ENCODE data around the gene COL6A2.
"Not testable (repeated sequence)": the region's sequence is repeated elsewhere in the genome, so short reads cannot be mapped to it uniquely, and the experiment has no call there.

Gene COL6A2

DNA sequence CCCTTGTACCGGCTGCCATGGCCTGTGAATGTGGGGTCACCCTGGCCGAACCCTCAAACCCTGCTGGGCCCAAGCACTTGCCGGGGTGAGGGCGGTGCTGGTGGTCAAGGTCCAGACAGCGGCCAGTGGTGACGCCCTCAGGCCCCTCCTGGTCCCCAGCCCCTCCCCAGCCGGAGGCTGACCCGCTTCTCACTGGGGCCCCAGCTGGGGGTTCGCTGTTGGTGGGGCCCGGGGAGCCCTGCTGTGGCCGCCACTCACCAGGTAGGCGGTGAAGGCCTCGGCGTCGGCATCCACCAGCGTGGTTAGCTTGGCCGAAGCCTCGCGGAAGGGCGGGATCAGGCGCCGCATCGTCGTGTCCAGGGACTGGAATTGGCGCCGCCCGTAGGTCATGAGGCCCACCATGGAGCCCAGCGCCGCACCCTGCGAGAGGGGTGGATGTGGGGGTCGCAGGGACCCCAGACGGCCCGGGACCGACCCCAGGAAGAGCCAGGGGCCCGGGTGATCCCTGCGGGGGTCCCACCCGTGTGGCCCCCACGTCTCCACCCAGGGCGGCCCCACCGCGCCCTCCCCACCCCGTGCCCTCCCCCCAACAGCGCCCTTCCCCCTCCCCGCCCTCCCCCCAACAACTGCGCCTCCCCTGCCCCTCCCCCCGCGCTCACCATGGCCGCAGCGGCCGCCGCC, 47.4 kb downstream of the COL6A2 start:
- Histone ChIP-seq H3K4me3 (ENCODE audit: low read length in 2 of 2) (no peak overlapping the region), H3K36me3 (ENCODE audit: control insufficient read depth in 2 of 2, insufficient read depth in 2 of 2, low read length in 2 of 2) (no peaks in the 10 kb centered on the region), H3K9me3 (ENCODE audit: control insufficient read depth in 2 of 2, low read length in 2 of 2) (no peaks in the 10 kb centered on the region), H3K9ac (ENCODE audit: low read depth in 1 of 2, low read length in 2 of 2) (no peak overlapping the region), H3K4me1 (ENCODE audit: control insufficient read depth in 2 of 2, insufficient read depth in 2 of 2, low read length in 2 of 2) (peaks cover 4 to 5% of the 10 kb centered on the region in 2 donors), H3K27me3 (ENCODE audit: control insufficient read depth in 2 of 2, insufficient read depth in 2 of 2, low read length in 2 of 2) (no peaks in the 10 kb centered on the region), H3K27ac (ENCODE audit: low read depth in 2 of 2, low read length in 2 of 2) (no peak overlapping the region)

DNA sequence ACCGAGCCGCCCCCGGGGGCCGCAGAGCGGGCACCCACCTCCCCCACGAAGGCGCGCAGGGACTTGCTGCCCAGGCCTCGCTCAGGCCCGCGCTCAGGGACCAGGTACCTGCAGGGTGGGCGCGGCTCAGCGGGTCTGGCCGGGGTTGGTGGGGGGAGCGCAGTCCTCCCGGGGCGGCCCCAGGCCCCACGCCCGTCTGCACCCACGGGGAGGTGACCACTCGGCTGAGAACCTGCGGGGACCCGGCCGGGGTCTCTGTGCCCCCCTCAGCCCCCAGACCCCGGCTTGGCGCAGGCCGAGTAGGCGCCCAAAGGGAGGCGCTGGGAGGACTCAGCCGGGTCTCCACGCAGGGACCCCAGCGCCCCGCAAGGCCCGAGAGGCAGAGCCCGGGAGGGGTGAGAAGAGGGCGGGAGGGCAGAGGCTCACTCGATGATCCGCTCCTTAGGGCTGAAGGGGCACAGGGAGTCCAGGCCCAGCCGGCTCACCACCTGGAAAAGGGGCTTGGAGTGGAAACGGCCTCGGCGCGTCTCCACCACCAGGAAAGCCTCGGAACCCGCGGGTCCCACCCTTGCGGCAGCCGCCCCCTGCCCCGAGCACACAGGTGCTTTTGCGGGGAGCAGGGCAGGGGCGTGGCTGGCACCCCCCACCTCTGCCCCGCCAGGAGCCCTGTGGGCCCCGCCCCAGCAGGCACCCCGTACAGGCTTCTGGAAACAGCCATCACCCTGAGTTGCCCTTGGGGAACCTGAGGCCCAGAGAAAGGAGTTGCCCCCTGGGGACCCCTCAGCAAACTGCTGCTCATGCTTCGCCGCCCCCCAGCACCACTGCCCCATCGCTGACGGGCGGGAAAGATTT, 48.2 kb downstream of the COL6A2 start:
- H3K27me3 ChIP-seq (ENCODE audit: control insufficient read depth in 2 of 2, insufficient read depth in 2 of 2, low read length in 2 of 2) = no peaks in the 10 kb centered on the region
- no peaks in the 10 kb centered on the region for H3K9me3 ChIP-seq (ENCODE audit: control insufficient read depth in 2 of 2, low read length in 2 of 2)
- no peaks in the 10 kb centered on the region for H3K36me3 ChIP-seq (ENCODE audit: control insufficient read depth in 2 of 2, insufficient read depth in 2 of 2, low read length in 2 of 2)
- H3K27ac ChIP-seq (ENCODE audit: low read depth in 2 of 2, low read length in 2 of 2) = no peak overlapping the region
- no peak overlapping the region for H3K9ac ChIP-seq (ENCODE audit: low read depth in 1 of 2, low read length in 2 of 2)
- peaks cover 4 to 5% of the 10 kb centered on the region in 2 donors for H3K4me1 ChIP-seq (ENCODE audit: control insufficient read depth in 2 of 2, insufficient read depth in 2 of 2, low read length in 2 of 2)
- no peak overlapping the region for H3K4me3 ChIP-seq (ENCODE audit: low read length in 2 of 2)

DNA sequence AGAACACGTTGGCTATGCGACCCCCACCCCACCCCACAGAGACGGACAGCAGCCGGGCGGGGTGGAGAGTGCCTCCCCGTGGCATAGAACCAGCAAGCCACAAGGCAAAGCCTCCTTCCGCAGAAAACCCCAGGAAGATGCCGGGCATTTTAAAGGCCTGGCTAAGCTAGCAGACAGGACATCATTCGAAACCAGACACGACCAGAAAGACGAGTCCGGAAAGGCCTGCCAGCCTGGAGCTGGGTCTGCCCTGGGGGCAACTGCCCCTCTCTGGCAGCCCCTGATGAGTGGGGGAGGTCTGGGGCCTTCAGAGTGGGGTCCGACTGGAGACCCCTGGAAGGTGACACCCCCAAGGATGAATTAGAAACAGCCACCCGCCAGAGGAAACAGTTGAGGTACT, 48.9 kb downstream of the COL6A2 start:
- H3K9ac ChIP-seq (ENCODE audit: low read depth in 1 of 2, low read length in 2 of 2) = no peak overlapping the region
- no peaks in the 10 kb centered on the region for H3K9me3 ChIP-seq (ENCODE audit: control insufficient read depth in 2 of 2, low read length in 2 of 2)
- H3K36me3 ChIP-seq (ENCODE audit: control insufficient read depth in 2 of 2, insufficient read depth in 2 of 2, low read length in 2 of 2) = no peaks in the 10 kb centered on the region
- peaks cover 4 to 5% of the 10 kb centered on the region in 2 donors for H3K4me1 ChIP-seq (ENCODE audit: control insufficient read depth in 2 of 2, insufficient read depth in 2 of 2, low read length in 2 of 2)
- no peak overlapping the region for H3K4me3 ChIP-seq (ENCODE audit: low read length in 2 of 2)
- H3K27ac ChIP-seq (ENCODE audit: low read depth in 2 of 2, low read length in 2 of 2) = no peak overlapping the region
- no peaks in the 10 kb centered on the region for H3K27me3 ChIP-seq (ENCODE audit: control insufficient read depth in 2 of 2, insufficient read depth in 2 of 2, low read length in 2 of 2)

DNA sequence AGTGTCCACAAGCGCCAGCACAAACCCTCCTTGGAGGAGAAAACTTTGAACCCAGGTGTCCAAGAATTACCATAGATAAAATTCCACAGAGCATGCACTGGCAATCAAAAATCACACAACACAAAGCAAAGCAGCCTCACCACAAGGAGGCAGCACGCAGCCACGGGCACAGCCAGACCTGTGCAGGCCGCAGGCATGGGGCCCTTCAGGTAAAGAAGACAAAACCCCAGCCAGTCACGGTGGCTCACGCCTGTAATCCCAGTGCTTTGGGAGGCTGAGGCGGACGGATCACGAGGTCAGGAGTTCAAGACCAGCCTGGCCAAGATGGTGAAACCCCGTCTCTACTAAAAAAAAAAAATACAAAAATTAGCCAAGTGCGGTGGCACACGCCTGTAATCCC, 49.5 kb downstream of the COL6A2 start:
- H3K9ac ChIP-seq (ENCODE audit: low read depth in 1 of 2, low read length in 2 of 2); H3K36me3 ChIP-seq (ENCODE audit: control insufficient read depth in 2 of 2, insufficient read depth in 2 of 2, low read length in 2 of 2); H3K9me3 ChIP-seq (ENCODE audit: control insufficient read depth in 2 of 2, low read length in 2 of 2); H3K27ac ChIP-seq (ENCODE audit: low read depth in 2 of 2, low read length in 2 of 2); H3K27me3 ChIP-seq (ENCODE audit: control insufficient read depth in 2 of 2, insufficient read depth in 2 of 2, low read length in 2 of 2); H3K4me3 ChIP-seq (ENCODE audit: low read length in 2 of 2); H3K4me1 ChIP-seq (ENCODE audit: control insufficient read depth in 2 of 2, insufficient read depth in 2 of 2, low read length in 2 of 2): not testable (repeated sequence)

DNA sequence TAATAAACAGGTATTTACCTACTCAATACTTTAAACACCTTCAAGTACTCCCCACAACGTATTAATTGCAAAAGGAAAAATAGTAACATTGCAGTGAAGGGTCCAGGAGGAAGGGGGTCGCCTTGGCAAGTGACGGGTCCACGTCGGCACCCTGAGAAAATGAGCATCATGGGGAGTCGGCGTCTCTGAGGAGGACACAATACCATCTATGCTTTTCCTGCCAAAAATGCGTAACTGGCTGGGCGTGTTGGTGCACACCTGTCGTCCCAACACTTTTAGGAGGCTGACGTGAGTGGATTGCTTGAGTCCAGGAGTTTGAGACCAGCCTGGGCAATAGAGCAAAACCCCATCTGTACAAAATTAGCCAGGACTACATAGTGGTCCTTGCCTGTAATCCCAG, 50.2 kb downstream of the COL6A2 start:
- Histone ChIP-seq H3K4me3 (ENCODE audit: low read length in 2 of 2) (no peak overlapping the region), H3K27me3 (ENCODE audit: control insufficient read depth in 2 of 2, insufficient read depth in 2 of 2, low read length in 2 of 2) (no peaks in the 10 kb centered on the region), H3K27ac (ENCODE audit: low read depth in 2 of 2, low read length in 2 of 2) (no peak overlapping the region), H3K36me3 (ENCODE audit: control insufficient read depth in 2 of 2, insufficient read depth in 2 of 2, low read length in 2 of 2) (no peaks in the 10 kb centered on the region), H3K9me3 (ENCODE audit: control insufficient read depth in 2 of 2, low read length in 2 of 2) (no peaks in the 10 kb centered on the region), H3K4me1 (ENCODE audit: control insufficient read depth in 2 of 2, insufficient read depth in 2 of 2, low read length in 2 of 2) (peaks cover 7 to 9% of the 10 kb centered on the region in 2 donors), H3K9ac (ENCODE audit: low read depth in 1 of 2, low read length in 2 of 2) (no peak overlapping the region)

DNA sequence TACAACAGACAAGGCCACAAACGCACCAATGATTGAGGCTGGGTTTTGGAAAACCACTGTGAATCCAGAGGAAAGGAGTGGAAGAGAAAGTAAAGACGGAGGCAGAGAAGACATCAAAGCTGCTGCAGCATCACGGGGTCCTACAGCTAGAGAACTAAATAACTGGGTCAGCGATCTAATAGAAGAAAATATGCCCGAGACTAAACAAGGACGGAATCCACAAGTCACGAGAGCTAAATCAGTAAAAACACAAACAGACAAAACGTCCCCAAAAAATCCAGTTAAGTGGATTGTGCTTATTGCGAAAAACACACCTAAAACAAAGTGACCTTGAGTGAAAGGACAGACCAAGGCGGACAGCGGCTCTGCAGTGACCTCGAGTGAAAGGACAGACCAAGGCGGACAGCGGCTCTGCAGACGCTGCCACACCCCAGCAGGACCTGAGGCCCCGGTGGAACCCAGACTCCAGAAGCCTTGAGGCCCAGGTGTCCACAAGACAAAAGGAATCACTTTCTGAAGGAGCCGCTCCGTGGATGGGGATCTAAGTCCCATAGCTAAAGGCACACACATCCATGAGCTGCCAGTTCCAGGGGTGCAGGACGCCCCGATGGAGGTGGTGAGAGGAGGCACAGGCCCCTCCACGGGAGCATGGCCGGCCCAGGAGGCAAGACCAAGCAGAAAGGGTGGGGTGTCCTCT, 51.4 kb downstream of the COL6A2 start:
- H3K4me1 ChIP-seq (ENCODE audit: control insufficient read depth in 2 of 2, insufficient read depth in 2 of 2, low read length in 2 of 2) = peaks cover 5 to 6% of the 10 kb centered on the region in 2 donors
- no peak overlapping the region for H3K9ac ChIP-seq (ENCODE audit: low read depth in 1 of 2, low read length in 2 of 2)
- no peaks in the 10 kb centered on the region for H3K27me3 ChIP-seq (ENCODE audit: control insufficient read depth in 2 of 2, insufficient read depth in 2 of 2, low read length in 2 of 2)
- H3K36me3 ChIP-seq (ENCODE audit: control insufficient read depth in 2 of 2, insufficient read depth in 2 of 2, low read length in 2 of 2) = no peaks in the 10 kb centered on the region
- no peaks in the 10 kb centered on the region for H3K9me3 ChIP-seq (ENCODE audit: control insufficient read depth in 2 of 2, low read length in 2 of 2)
- H3K27ac ChIP-seq (ENCODE audit: low read depth in 2 of 2, low read length in 2 of 2) = no peak overlapping the region
- H3K4me3 ChIP-seq (ENCODE audit: low read length in 2 of 2) = no peak overlapping the region

DNA sequence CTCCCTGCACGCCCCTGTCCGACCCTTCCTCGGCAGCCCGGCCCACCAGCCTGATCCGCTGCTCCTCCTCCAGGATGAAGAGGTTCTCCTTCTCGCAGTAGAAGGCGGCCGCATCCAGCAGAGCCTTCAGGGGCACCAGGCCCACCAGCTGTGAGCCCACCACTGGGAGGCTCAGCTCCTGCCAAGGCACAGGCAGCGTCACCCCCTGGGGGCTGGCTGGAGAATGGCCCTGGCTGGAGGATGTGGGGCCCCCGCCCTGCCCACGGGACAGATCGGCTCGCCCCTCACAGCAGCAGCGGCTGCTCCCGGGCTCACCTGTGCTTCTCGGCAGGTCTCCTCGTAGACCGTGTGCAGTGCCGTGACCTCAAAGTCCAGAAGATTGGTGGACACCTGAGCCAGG, 52.2 kb downstream of the COL6A2 start:
- H3K4me1 ChIP-seq (ENCODE audit: control insufficient read depth in 2 of 2, insufficient read depth in 2 of 2, low read length in 2 of 2) = peaks cover 5 to 6% of the 10 kb centered on the region in 2 donors
- no peaks in the 10 kb centered on the region for H3K9me3 ChIP-seq (ENCODE audit: control insufficient read depth in 2 of 2, low read length in 2 of 2)
- H3K27me3 ChIP-seq (ENCODE audit: control insufficient read depth in 2 of 2, insufficient read depth in 2 of 2, low read length in 2 of 2) = no peaks in the 10 kb centered on the region
- H3K4me3 ChIP-seq (ENCODE audit: low read length in 2 of 2) = no peak overlapping the region
- H3K27ac ChIP-seq (ENCODE audit: low read depth in 2 of 2, low read length in 2 of 2) = no peak overlapping the region
- no peaks in the 10 kb centered on the region for H3K36me3 ChIP-seq (ENCODE audit: control insufficient read depth in 2 of 2, insufficient read depth in 2 of 2, low read length in 2 of 2)
- H3K9ac ChIP-seq (ENCODE audit: low read depth in 1 of 2, low read length in 2 of 2) = no peak overlapping the region

DNA sequence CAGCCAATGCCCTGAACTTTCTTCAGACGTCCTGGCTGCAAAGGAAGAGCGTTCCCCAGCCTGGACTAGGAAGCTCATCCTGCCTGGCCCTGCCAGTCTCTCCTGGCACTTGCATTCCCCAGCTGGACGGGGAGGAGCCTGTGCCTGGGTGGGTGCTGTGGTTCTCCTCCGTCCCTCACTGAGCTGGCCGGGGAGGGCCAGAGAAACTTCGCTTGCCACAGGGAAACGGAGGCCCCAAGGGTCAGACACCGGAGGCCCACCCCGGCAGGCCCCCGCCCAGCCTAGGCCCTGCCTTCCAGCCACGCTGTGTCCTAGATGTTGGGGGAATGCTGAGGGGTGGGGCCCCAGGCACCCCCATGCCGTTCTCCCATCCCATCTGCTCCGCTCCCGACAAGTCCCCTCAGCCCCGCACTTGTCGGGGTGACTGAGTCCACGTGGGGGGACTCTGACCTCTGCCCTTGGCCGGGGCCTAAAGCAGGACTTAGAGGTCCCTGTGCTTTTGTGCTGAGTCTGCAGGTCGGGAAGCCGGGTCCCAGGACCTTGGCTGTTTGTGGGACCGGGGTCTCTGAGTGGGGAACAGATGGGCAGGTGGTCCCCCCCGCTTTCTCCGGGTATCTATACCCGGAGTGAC, 52.7 kb downstream of the COL6A2 start:
- no peaks in the 10 kb centered on the region for H3K36me3 ChIP-seq (ENCODE audit: control insufficient read depth in 2 of 2, insufficient read depth in 2 of 2, low read length in 2 of 2)
- no peaks in the 10 kb centered on the region for H3K9me3 ChIP-seq (ENCODE audit: control insufficient read depth in 2 of 2, low read length in 2 of 2)
- H3K4me1 ChIP-seq (ENCODE audit: control insufficient read depth in 2 of 2, insufficient read depth in 2 of 2, low read length in 2 of 2) = peaks cover 5 to 6% of the 10 kb centered on the region in 2 donors
- H3K9ac ChIP-seq (ENCODE audit: low read depth in 1 of 2, low read length in 2 of 2) = no peak overlapping the region
- no peaks in the 10 kb centered on the region for H3K27me3 ChIP-seq (ENCODE audit: control insufficient read depth in 2 of 2, insufficient read depth in 2 of 2, low read length in 2 of 2)
- no peak overlapping the region for H3K4me3 ChIP-seq (ENCODE audit: low read length in 2 of 2)
- H3K27ac ChIP-seq (ENCODE audit: low read depth in 2 of 2, low read length in 2 of 2) = no peak overlapping the region

DNA sequence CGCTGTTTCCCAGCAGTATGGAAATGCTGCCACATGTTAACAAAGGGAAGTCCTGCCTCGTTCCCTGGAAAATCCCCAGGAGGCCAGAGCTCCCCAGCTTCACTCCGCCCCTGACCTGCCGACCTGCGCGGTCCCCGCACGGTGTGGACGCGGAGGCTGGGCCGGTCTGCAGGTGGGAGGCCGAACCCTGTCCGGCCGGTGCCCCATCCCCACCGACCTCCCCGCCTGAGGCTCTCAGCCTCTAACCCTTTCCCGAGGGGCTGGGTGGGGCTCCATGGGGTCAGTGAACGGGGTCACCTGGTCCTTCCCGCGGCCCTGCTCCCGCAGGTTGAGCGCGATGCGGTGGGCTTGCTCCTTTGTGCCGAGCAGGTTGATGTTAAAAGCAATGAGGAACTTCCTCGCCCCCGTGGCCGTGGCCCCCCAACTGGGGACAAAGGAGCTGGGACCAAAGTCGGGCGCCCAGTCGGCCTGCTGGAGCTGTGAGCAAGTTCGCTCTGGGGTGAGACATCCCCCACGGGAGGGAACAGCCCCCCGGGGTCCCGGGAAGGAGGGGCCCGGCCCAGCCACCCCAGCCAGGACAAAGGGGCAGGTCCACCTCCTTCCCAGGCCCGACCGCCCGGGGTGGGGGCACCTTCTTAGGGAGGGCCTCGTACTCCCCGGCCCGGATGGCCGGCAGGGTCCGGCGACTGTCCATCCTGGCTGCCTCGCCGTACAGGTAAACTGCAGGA, 53.5 kb downstream of the COL6A2 start:
- Histone ChIP-seq H3K27ac (ENCODE audit: low read depth in 2 of 2, low read length in 2 of 2) (no peak overlapping the region), H3K9ac (ENCODE audit: low read depth in 1 of 2, low read length in 2 of 2) (no peak overlapping the region), H3K9me3 (ENCODE audit: control insufficient read depth in 2 of 2, low read length in 2 of 2) (no peaks in the 10 kb centered on the region), H3K4me1 (ENCODE audit: control insufficient read depth in 2 of 2, insufficient read depth in 2 of 2, low read length in 2 of 2) (peaks cover 5 to 6% of the 10 kb centered on the region in 2 donors), H3K4me3 (ENCODE audit: low read length in 2 of 2) (no peak overlapping the region), H3K36me3 (ENCODE audit: control insufficient read depth in 2 of 2, insufficient read depth in 2 of 2, low read length in 2 of 2) (peaks cover 0 to 2% of the 10 kb centered on the region in 2 donors), H3K27me3 (ENCODE audit: control insufficient read depth in 2 of 2, insufficient read depth in 2 of 2, low read length in 2 of 2) (no peaks in the 10 kb centered on the region)
